Measurements from ENCODE around the gene ARHGAP31. TPM values are rescaled to one million over a fixed set of nuclear protein-coding genes. Genes with fewer than 3 reads are reported as not detected.

ARHGAP31 gene
- total RNA-seq, 4 donors from 2014 or later = 2.7 to 9.3 (median 7.6) TPM

DNA sequence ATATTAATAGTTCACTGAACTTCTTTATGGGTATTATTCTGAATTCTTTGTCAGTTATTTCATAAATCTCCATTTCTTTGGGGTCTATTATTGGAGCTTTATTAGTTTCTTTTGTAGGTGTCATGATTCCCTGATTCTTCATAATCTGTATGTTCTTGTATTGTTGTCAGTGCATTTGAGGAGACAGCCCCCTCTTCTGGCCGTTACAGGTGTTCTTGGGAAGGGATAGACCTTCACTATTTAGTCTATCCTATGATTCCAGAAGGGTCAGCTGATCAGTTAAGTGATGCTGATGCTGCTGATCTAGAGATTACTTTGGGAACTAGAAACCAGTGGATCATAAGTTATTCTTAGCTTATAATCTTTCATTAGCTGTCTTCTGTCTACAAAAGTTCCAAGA is 134.4 kb downstream of the ARHGAP31 start:
- H3K27ac ChIP-seq = no peak overlapping the region
- H3K4me3 ChIP-seq = no peak overlapping the region
- H3K9me3 ChIP-seq = peaks cover 0 to 52% (median 39%) of the 10 kb centered on the region in 3 donors
- DNase-seq = no peak
- H3K4me1 ChIP-seq = no peaks in the 10 kb centered on the region
- intact Hi-C loops (cut with DNase I) = no loop called here
- TF ChIP-seq POLR2A (IDR thresholded peaks at IDR 0.05) = no peak
- TF ChIP-seq, protein P1, sequence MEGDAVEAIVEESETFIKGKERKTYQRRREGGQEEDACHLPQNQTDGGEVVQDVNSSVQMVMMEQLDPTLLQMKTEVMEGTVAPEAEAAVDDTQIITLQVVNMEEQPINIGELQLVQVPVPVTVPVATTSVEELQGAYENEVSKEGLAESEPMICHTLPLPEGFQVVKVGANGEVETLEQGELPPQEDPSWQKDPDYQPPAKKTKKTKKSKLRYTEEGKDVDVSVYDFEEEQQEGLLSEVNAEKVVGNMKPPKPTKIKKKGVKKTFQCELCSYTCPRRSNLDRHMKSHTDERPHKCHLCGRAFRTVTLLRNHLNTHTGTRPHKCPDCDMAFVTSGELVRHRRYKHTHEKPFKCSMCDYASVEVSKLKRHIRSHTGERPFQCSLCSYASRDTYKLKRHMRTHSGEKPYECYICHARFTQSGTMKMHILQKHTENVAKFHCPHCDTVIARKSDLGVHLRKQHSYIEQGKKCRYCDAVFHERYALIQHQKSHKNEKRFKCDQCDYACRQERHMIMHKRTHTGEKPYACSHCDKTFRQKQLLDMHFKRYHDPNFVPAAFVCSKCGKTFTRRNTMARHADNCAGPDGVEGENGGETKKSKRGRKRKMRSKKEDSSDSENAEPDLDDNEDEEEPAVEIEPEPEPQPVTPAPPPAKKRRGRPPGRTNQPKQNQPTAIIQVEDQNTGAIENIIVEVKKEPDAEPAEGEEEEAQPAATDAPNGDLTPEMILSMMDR (IDR thresholded peaks at IDR 0.05) = no peak
- H3K36me3 ChIP-seq = peaks cover 0 to 55% (median 0%) of the 10 kb centered on the region in 3 donors
- WGBS, 2 donors = 88 to 90% methylated on average over 1 of the region's 1 CpG
- no peaks in the 10 kb centered on the region for H3K27me3 ChIP-seq

DNA sequence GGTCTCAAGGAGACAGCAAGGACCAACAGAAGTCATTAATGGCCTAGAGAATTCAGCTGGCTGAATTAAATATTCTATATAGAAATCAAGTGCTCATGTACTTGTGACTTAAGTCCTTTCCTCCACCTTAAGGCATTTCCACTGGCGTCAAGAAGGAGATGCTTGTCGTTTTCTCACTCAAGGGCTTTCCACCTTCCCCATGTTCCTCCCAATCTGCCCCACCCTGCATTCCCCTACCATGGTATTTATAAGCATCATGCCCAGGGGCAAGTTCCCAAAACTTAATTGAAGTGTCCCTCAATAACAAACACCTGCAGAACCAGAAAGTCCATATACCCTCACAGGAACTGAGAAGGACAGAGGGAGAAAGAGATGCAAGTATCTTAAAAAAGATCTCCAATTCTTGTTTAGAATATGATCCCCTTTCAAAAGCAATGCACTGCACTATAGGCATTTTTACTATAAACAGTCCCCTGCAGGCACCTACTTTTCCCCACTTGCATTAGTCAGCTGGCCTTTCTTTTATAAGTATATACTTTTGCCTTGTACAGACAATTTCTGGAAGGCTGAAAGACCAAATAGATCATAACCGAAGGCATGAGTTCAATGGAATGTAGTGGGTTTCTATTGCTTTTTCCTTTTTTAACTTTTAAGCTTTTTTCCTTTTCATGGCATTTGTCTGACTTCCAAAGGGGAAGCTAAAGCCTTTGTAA is 139.6 kb downstream of the ARHGAP31 start:
- Histone ChIP-seq H3K36me3 (peaks cover 8 to 100% (median 33%) of the 10 kb centered on the region in 3 donors), H3K9me3 (peaks cover 0 to 16% (median 11%) of the 10 kb centered on the region in 3 donors), H3K27me3 (no peaks in the 10 kb centered on the region), H3K27ac (no peak overlapping the region), H3K4me1 (no peaks in the 10 kb centered on the region), H3K4me3 (no peak overlapping the region)
- 83 to 89% methylated on average over 3 of the region's 3 CpGs for WGBS, 2 donors
- intact Hi-C loops (cut with DNase I) = no loop called here
- no peak for DNase-seq
- no peak for TF ChIP-seq POLR2A (IDR thresholded peaks at IDR 0.05)
- TF ChIP-seq, protein P1 (IDR thresholded peaks at IDR 0.05) = no peak

DNA sequence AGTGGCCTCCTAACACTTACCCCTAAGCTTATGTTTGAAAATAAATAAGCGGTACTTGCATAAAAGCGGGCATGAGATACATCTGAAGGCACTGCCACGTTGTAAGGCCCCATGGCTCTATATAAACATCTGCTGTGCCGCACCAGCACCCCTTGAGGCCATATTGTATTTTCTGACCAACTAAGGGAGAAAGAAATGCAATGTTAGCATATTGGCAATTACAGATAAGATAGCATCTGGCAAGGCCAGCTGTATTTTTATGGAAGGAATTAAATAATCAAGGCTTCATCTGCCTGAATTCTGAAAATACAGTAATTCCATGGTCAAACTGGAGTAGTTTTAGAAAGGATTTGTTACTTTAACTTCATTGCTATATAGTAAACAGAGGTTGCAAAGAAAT is 140.5 kb downstream of the ARHGAP31 start:
- Histone ChIP-seq H3K4me1 (no peaks in the 10 kb centered on the region), H3K36me3 (peaks cover 8 to 100% (median 33%) of the 10 kb centered on the region in 3 donors), H3K27ac (no peak overlapping the region), H3K9me3 (peaks cover 0 to 6% (median 6%) of the 10 kb centered on the region in 3 donors), H3K27me3 (no peaks in the 10 kb centered on the region), H3K4me3 (no peak overlapping the region)
- TF ChIP-seq POLR2A (IDR thresholded peaks at IDR 0.05) = no peak
- intact Hi-C loops (cut with DNase I) = no loop called here
- WGBS, 2 donors = 92 to 100% methylated on average over 4 of the region's 4 CpGs
- no peak for DNase-seq

DNA sequence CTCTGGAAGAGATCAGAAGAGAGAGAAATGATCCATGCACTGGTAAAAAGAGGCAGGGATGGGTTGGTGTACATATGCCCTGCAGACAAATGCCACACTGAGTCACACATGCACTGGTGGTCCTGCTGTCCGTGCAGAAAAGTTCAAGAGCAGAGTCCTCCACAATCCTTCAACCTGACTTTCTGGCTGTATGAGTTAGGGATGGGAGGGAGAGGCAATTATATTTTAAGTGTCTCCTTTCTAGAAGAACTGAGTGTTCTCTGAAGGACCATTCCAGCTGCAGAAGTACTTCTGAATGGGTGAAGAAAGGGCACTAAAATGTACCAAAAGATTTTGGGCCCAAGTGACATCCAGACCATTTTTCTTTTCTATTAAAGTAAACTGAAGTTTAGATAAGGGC is 142.8 kb downstream of the ARHGAP31 start:
- intact Hi-C loops (cut with DNase I) = no loop called here
- H3K36me3 ChIP-seq = peaks cover 8 to 98% (median 33%) of the 10 kb centered on the region in 3 donors

DNA sequence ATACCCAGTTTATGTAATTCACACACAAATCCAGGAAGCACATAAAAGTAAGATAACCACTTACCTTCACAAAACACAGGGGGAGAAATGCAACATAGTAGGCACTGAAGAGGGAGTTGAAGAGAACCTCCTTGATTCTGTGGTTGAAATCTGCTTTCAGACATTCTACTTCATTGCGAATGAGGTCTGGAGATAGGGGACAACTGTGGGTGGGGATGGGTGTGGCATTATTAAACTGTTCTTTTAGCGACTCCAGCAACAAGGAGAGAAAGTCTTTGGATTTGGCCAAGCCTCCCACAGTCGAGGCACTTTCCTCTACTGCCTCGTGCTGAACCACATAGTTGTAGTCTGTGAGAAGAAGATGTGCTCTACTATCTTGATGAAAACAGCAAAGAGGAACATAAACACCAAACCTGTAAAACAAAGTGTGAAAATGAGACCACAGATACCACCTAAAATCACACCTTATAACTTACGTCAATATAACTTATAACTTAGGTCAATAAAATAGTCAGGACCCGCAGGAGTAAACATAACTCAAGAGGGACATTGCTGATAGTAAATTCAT is 143.6 kb downstream of the ARHGAP31 start:
- Histone ChIP-seq H3K27me3 (no peaks in the 10 kb centered on the region), H3K4me3 (no peak overlapping the region), H3K27ac (no peak overlapping the region), H3K36me3 (peaks cover 8 to 98% (median 33%) of the 10 kb centered on the region in 3 donors), H3K9me3 (no peaks in the 10 kb centered on the region), H3K4me1 (no peaks in the 10 kb centered on the region)
- DNase-seq = no peak
- WGBS, 2 donors = 84 to 89% methylated on average over 6 of the region's 6 CpGs
- TF ChIP-seq, protein P1 (IDR thresholded peaks at IDR 0.05) = no peak
- TF ChIP-seq POLR2A (IDR thresholded peaks at IDR 0.05) = no peak
- intact Hi-C loops (cut with DNase I) = no loop called here

More for the DNA sequence above, 142.8 kb downstream of the ARHGAP31 start:
- TF ChIP-seq, protein P1 (IDR thresholded peaks at IDR 0.05) = no peak
- TF ChIP-seq POLR2A (IDR thresholded peaks at IDR 0.05) = no peak
- H3K27me3 ChIP-seq = no peaks in the 10 kb centered on the region
- no peak for DNase-seq
- H3K27ac ChIP-seq = no peak overlapping the region
- no peak overlapping the region for H3K4me3 ChIP-seq
- no peaks in the 10 kb centered on the region for H3K9me3 ChIP-seq
- 86 to 93% methylated on average over 1 of the region's 1 CpG for WGBS, 2 donors
- H3K4me1 ChIP-seq = no peaks in the 10 kb centered on the region

Data from esophagus squamous epithelium (tissue), 5 donors.